HepG2 (cell line): ENCODE results near the gene CCDC57. TPM values are rescaled to one million over a fixed set of nuclear protein-coding genes. Genes with fewer than 3 reads are reported as not detected.
A peak's percentile ranks its signal among the peaks of the same experiment; 100 is the strongest.

Experiments
- CBX5 ChIP-seq: sonication (generic); formaldehyde crosslinking; IDR thresholded peaks from 2 replicates; pipeline ENCODE4 v1.4.0; 2020; ENCODE audit warnings: missing genetic modification reagents, borderline replicate concordance
- FOXK1 ChIP-seq: sonication (generic); formaldehyde crosslinking; IDR thresholded peaks from 2 replicates; pipeline ENCODE4 v1.4.0; 2020; ENCODE audit warnings: low read depth, missing genetic modification reagents, borderline replicate concordance
- HCFC1 ChIP-seq: fragments of 150-350 bp; IDR thresholded peaks from 2 replicates; pipeline ENCODE4 v1.6.1; 2014; ENCODE audit warnings: low read depth, low read length
- HNRNPL ChIP-seq: fragments of 200-400 bp; formaldehyde crosslinking; IDR thresholded peaks from 2 replicates; pipeline ENCODE4 v1.6.1; 2017; ENCODE audit warnings: mild to moderate bottlenecking, low read depth, low read length
- HOXA5 ChIP-seq: sonication (generic); formaldehyde crosslinking; IDR thresholded peaks from 2 replicates; pipeline ENCODE4 v1.4.0; 2020; ENCODE audit warnings: missing genetic modification reagents
- IRF2 ChIP-seq: IDR thresholded peaks from 2 replicates; pipeline ENCODE4 v1.6.1; 2018; ENCODE audit warnings: missing genetic modification reagents, missing compliant biosample characterization
- KLF12 ChIP-seq: sonication (generic); formaldehyde crosslinking; IDR thresholded peaks from 2 replicates; pipeline ENCODE4 v1.4.0; 2020; ENCODE audit warnings: missing genetic modification reagents, borderline replicate concordance
- LCORL ChIP-seq, 2 experiments: fragments of 450-650 bp in 1 of 2; sonication (generic) in 1 of 2; formaldehyde crosslinking in 1 of 2; IDR thresholded peaks; 2 replicates each; pipeline versions ENCODE4 v1.5.0 to v1.6.1; 2017 to 2020; ENCODE audit warnings: antibody characterized with exemption in 1 of 2, missing genetic modification reagents in 1 of 2
- NFKB2 ChIP-seq: sonication (generic); formaldehyde crosslinking; IDR thresholded peaks from 2 replicates; pipeline ENCODE4 v1.4.0; 2020; ENCODE audit warnings: missing genetic modification reagents, borderline replicate concordance
- NRL ChIP-seq: sonication (generic); formaldehyde crosslinking; IDR thresholded peaks from 2 replicates; pipeline ENCODE4 v1.5.0; 2020; ENCODE audit warnings: missing genetic modification reagents, mild to moderate bottlenecking, moderate library complexity, borderline replicate concordance
- REL ChIP-seq: sonication (generic); formaldehyde crosslinking; conservative IDR thresholded peaks from 2 replicates; pipeline ENCODE4 v1.8.0; 2022; ENCODE audit warnings: mild to moderate bottlenecking, missing genetic modification reagents, moderate library complexity
- U2AF1 ChIP-seq: fragments of 200-400 bp; formaldehyde crosslinking; optimal IDR thresholded peaks from 2 replicates; pipeline ENCODE3; 2017; ENCODE audit warnings: mild to moderate bottlenecking, low read depth, low read length
- ZBTB7A ChIP-seq: sonication (generic); formaldehyde crosslinking; IDR thresholded peaks from 2 replicates; pipeline ENCODE4 v1.8.0; 2022; ENCODE audit warnings: mild to moderate bottlenecking, missing genetic modification reagents
- ZMYM3 ChIP-seq: sonication (generic); formaldehyde crosslinking; IDR thresholded peaks from 2 replicates; pipeline ENCODE4 v1.5.1; 2020; ENCODE audit warnings: mild to moderate bottlenecking, missing genetic modification reagents
- ZNF510 ChIP-seq: sonication (generic); formaldehyde crosslinking; IDR thresholded peaks from 2 replicates; pipeline ENCODE4 v1.4.0; 2020; ENCODE audit warnings: low read depth, mild to moderate bottlenecking, missing genetic modification reagents
- ZNF564 ChIP-seq: sonication (generic); formaldehyde crosslinking; IDR thresholded peaks from 2 replicates; pipeline ENCODE4 v1.8.1; 2023; ENCODE audit warnings: mild to moderate bottlenecking, missing genetic modification reagents
- ZNF747 ChIP-seq: sonication (generic); formaldehyde crosslinking; IDR thresholded peaks from 2 replicates; pipeline ENCODE4 v1.8.1; 2023; ENCODE audit warnings: missing genetic modification reagents, mild to moderate bottlenecking, borderline replicate concordance
- ZNF792 ChIP-seq: IDR thresholded peaks from 2 replicates; pipeline ENCODE4 v1.6.1; 2016
- polyA plus RNA-seq, 8 experiments: library from polyadenylated mRNA; depleted of rRNA in 3 of 8; stranded (reverse) in 7 of 8; unstranded in 1 of 8; fragments of >200 nt; fragmentation: Illumina TruSeq in 4 of 8; extraction: Trizol in 4 of 8; gene quantifications; 2 replicates each; pipeline versions ENCODE4 v1.2.1 to v1.2.3, GENCODE V29; 2011 to 2016; ENCODE audit warnings: low read depth in 4 of 8, missing spikeins in 1 of 8, mixed read lengths in 1 of 8; ENCODE audit not compliant: insufficient read depth in 1 of 8
- total RNA-seq, 5 experiments: library from RNA; depleted of rRNA; stranded (reverse); fragments of >200 nt; fragmentation: Illumina TruSeq; extraction: Trizol; gene quantifications; 2 replicates each; pipeline ENCODE4 v1.2.3, GENCODE V29; 2016; ENCODE audit warnings: low read depth in 1 of 5
- TF ChIP-seq, protein P1 (sequence below): sonication (generic); formaldehyde crosslinking; IDR thresholded peaks from 2 replicates; pipeline ENCODE4 v1.4.0; 2020; ENCODE audit warnings: missing genetic modification reagents, mild to moderate bottlenecking, borderline replicate concordance
- TF ChIP-seq, protein P2 (sequence below): sonication (generic); formaldehyde crosslinking; IDR thresholded peaks from 2 replicates; pipeline ENCODE4 v1.4.0; 2020; ENCODE audit warnings: mild to moderate bottlenecking, low read depth, missing genetic modification reagents
- TF ChIP-seq, protein P3 (sequence below): sonication (generic); formaldehyde crosslinking; IDR thresholded peaks from 2 replicates; pipeline ENCODE4 v1.8.1; 2023; ENCODE audit warnings: mild to moderate bottlenecking, moderate library complexity, missing genetic modification reagents

Gene CCDC57
- total and polyA plus RNA-seq, 2 of the 13 experiments (the other 11 are each of a cell fraction or from before 2014, with no cell fraction given): 59.3 to 59.9 TPM

DNA sequence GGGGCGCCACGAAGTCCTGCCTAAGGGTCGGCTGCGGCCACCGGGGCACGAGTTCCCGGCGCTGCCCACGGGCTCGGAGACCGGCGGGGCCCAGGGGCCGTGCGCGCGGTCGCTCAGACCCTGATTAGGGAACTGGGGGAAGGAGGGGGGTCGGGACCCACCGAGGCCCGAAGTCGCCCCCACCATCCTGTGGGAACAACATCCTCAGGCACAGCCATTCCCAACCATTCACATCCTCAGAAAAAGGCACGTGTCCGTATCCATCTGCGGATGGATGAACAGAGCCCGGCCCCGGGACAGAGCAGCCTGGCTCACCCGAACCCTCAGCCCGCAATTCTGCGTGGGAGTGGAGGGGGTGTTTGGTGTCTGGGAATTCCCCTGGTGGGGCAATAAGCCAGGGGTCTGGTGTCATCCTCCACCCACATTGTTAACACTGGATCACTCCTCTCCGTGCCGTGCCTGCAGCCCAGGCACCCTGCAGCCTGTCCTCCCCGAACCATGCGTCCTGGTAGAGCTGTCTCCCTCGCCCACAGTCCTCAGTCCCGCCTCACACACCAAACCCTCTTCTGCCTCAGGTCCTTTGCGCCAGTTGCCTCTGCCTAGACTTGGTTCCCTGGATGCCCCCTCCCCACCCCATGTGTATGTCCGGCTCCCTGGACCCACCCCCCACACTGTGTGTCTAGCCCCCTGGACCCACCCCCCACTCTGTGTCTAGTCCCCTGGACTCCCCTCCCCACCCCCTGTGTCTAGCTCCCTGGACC, 789 bp upstream of the CCDC57 start (continued):
- peak; percentile 17; the same call in 1 of the 2 replicates for TF ChIP-seq ZMYM3 (CRISPR knock-in tag)
- no peak for TF ChIP-seq REL
- TF ChIP-seq NFKB2 (CRISPR knock-in tag): 0 out of 2 replicates have a peak, but pooled peaks have one; percentile 67
- no peak; the same call in 1 of the 2 replicates for TF ChIP-seq ZBTB7A (CRISPR knock-in tag)
- TF ChIP-seq, protein P1, sequence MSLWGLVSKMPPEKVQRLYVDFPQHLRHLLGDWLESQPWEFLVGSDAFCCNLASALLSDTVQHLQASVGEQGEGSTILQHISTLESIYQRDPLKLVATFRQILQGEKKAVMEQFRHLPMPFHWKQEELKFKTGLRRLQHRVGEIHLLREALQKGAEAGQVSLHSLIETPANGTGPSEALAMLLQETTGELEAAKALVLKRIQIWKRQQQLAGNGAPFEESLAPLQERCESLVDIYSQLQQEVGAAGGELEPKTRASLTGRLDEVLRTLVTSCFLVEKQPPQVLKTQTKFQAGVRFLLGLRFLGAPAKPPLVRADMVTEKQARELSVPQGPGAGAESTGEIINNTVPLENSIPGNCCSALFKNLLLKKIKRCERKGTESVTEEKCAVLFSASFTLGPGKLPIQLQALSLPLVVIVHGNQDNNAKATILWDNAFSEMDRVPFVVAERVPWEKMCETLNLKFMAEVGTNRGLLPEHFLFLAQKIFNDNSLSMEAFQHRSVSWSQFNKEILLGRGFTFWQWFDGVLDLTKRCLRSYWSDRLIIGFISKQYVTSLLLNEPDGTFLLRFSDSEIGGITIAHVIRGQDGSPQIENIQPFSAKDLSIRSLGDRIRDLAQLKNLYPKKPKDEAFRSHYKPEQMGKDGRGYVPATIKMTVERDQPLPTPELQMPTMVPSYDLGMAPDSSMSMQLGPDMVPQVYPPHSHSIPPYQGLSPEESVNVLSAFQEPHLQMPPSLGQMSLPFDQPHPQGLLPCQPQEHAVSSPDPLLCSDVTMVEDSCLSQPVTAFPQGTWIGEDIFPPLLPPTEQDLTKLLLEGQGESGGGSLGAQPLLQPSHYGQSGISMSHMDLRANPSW (CRISPR knock-in tag): no peak
- TF ChIP-seq ZNF564 (CRISPR knock-in tag): 0 out of 2 replicates have a peak, but pooled peaks have one; percentile 10
- peak; percentile 34 for TF ChIP-seq U2AF1
- TF ChIP-seq ZNF747: 0 out of 2 replicates have a peak, but pooled peaks have one; percentile 62
- peak; percentile 78; the same call in 1 of the 2 replicates for TF ChIP-seq HOXA5 (CRISPR knock-in tag)
- 0 out of 2 replicates have a peak, but pooled peaks have one; percentile 14 for TF ChIP-seq KLF12
- TF ChIP-seq IRF2: 0 out of 2 replicates have a peak, but pooled peaks have one; percentile 18
- no peak for TF ChIP-seq ZNF792 (CRISPR knock-in tag)
- 0 out of 2 replicates have a peak, but pooled peaks have one; percentile 62 for TF ChIP-seq HNRNPL
- TF ChIP-seq NRL (CRISPR knock-in tag): peak; percentile 66; the same call in 1 of the 2 replicates
- TF ChIP-seq, protein P2, sequence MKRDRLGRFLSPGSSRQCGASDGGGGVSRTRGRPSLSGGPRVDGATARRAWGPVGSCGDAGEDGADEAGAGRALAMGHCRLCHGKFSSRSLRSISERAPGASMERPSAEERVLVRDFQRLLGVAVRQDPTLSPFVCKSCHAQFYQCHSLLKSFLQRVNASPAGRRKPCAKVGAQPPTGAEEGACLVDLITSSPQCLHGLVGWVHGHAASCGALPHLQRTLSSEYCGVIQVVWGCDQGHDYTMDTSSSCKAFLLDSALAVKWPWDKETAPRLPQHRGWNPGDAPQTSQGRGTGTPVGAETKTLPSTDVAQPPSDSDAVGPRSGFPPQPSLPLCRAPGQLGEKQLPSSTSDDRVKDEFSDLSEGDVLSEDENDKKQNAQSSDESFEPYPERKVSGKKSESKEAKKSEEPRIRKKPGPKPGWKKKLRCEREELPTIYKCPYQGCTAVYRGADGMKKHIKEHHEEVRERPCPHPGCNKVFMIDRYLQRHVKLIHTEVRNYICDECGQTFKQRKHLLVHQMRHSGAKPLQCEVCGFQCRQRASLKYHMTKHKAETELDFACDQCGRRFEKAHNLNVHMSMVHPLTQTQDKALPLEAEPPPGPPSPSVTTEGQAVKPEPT (CRISPR knock-in tag): peak; percentile 84; the same call in 1 of the 2 replicates
- TF ChIP-seq FOXK1 (CRISPR knock-in tag): 0 out of 2 replicates have a peak, but pooled peaks have one; percentile 4
- TF ChIP-seq, protein P3, sequence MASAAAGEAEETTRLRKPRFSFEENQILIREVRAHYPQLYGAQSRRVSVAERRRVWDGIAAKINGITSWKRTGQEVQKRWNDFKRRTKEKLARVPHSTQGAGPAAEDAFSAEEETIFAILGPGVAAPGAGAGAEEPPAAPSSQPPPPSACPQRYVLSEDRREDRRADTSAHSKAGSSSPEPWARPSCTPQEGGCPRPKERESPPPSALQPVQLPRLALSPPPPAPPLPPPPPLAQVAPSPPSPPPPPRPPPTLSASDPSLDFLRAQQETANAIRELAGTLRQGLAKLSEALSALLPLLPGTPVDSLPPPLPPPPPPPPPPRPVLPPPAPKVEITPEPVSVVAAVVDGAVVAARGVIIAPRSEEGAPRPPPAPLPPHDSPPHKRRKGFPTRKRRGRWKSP (CRISPR knock-in tag): peak; percentile 11; the same call in 1 of the 2 replicates
- no peak for TF ChIP-seq LCORL (IDR thresholded peaks at IDR 0.05)
- peak; percentile 19; the same call in 1 of the 2 replicates for TF ChIP-seq LCORL (CRISPR knock-in tag; IDR thresholded peaks at IDR 0.05)
- TF ChIP-seq ZNF510 (CRISPR knock-in tag): no peak
- peak; percentile 50; the same call in 1 of the 2 replicates for TF ChIP-seq CBX5 (CRISPR knock-in tag)
- TF ChIP-seq HCFC1: no peak
